Activated naive CD8-positive, alpha-beta T cell treated with anti-CD3 and anti-CD28 coated beads, Interleukin-2, amount 10 ng/mL, durations not matched to agents 7 days and 5 days (primary cell): ENCODE data around the gene HAGHL. TPM values are rescaled to one million over a fixed set of nuclear protein-coding genes. Genes with fewer than 3 reads are reported as not detected.
"Not testable (repeated sequence)": the region's sequence is repeated elsewhere in the genome, so short reads cannot be mapped to it uniquely, and the experiment has no call there.

ENCODE experiments used
- ATAC-seq: fragments of 150-1000 bp; cut with Tn5 transposase; one replicate; pipeline ENCODE4 v1.10.0; 2021; ENCODE audit warnings: low read depth, moderate library complexity
- POLR2A ChIA-PET: fragments of 350-600 bp; sonication (Branson Sonifier 250); formaldehyde crosslinking; loops from one replicate; lab custom pipeline; 2021; ENCODE audit warnings: antibody characterized with exemption; lab: Charles Lee
- DNase-seq: peaks from one replicate; pipeline ENCODE4 v3.0.0; 2021
- H3K27ac Mint-ChIP-seq: one replicate; pipeline ENCODE4 v1.8.0; 2022; ENCODE audit warnings: mild to moderate bottlenecking, mixed read lengths
- H3K27me3 Mint-ChIP-seq: one replicate; pipeline ENCODE4 v1.8.0; 2022; ENCODE audit warnings: mild to moderate bottlenecking, moderate library complexity, mixed read lengths
- H3K36me3 Mint-ChIP-seq: one replicate; pipeline ENCODE4 v1.8.0; 2021; ENCODE audit warnings: mild to moderate bottlenecking, mixed read lengths
- H3K4me1 Mint-ChIP-seq: one replicate; pipeline ENCODE4 v1.8.0; 2021; ENCODE audit warnings: mixed read lengths
- H3K4me3 Mint-ChIP-seq: one replicate; pipeline ENCODE4 v1.8.0; 2022; ENCODE audit warnings: mild to moderate bottlenecking, moderate library complexity, mixed read lengths
- H3K9me3 Mint-ChIP-seq: one replicate; pipeline ENCODE4 v1.8.0; 2021; ENCODE audit warnings: mixed read lengths
- total RNA-seq, 2 experiments: library from RNA; stranded (reverse); gene quantifications; one replicate each; pipeline ENCODE4 v1.2.3, GENCODE V29; 2021

The HAGHL gene
- total RNA-seq, 2 experiments from 2014 or later = 25.8 to 34.2 TPM

GRCh38 chr16:705431-706188, 21.3 kb upstream of the HAGHL start, which contains the start of gene FBXL16:
FBXL16 (minus strand) TSS chr16:705801; CDS start chr16:697405, 8,396 bp downstream.
- Mint-ChIP-seq H3K9me3 (no peaks in the 10 kb centered on the region), H3K36me3 (no peaks in the 10 kb centered on the region), H3K4me3 (no peak within 1 kb of the TSS), H3K4me1 (no peaks in the 10 kb centered on the region), H3K27ac (no peak within 1 kb of the TSS), H3K27me3 (peaks cover 45% of the 10 kb centered on the region)
- no peak for ATAC-seq
- no peak for DNase-seq
- POLR2A ChIA-PET = interaction anchor here (1.3 kb wide), 1 partner anchor 10 kb away, joined by 3 read pairs; no protein-coding TSS in a partner anchor

DNA sequence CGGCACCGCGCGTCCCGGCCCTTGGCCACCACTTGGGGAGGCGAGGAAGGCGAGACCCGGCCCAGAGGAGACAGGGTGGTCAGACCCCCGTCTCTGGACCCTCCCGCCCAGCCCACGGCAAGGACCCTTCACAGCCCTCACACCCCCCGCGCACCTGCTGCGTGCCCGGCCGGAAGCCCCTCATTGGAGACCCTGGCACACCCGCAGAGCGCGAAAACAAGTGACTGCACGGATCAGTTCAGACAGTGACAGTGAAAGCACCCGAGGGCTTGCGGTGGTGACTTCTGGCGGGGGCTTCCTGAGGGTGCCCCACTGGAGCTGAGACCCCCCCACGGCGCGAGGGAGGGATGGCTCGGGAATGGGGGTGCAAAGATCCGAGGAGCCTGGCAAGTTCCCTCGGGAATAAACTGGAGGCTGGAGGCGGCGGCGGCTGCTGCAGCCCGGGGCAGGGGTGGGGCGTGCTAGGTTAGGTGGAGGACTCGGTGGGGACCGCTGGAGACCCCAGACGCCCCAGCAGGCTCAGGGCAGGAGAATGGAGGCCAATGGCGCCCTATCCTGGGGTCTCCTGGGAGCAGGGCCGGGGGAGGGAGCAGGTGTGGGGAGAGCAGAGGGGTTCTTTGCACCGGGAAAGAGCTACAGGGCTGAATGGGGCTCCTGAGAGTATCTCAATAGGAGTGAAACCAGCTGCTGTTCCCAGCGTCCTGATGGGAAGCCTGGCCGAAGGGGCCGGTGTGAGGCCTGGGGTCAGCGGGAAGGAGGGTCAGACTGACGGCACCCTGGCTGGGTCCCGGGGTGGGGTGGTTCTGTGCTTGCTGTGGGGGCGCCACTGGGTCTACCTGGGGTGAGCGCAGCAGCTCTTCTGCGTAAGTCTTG, 20.5 kb upstream of the HAGHL start:
- peaks cover 48% of the 10 kb centered on the region for H3K27me3 Mint-ChIP-seq
- H3K4me3 Mint-ChIP-seq = no peak overlapping the region
- no peak overlapping the region for H3K27ac Mint-ChIP-seq
- ATAC-seq (no peak), DNase-seq (no peak)
- POLR2A ChIA-PET = interaction anchor here (0.9 to 1.3 kb wide), 2 partner anchors 10 to 11 kb away, joined by 3 read pairs; no protein-coding TSS in a partner anchor
- no peaks in the 10 kb centered on the region for H3K9me3 Mint-ChIP-seq
- no peaks in the 10 kb centered on the region for H3K4me1 Mint-ChIP-seq
- H3K36me3 Mint-ChIP-seq = no peaks in the 10 kb centered on the region

- ATAC-seq = no peak
- POLR2A ChIA-PET = interaction anchor here (0.9 kb wide), 1 partner anchor 9 kb away, joined by 3 read pairs; no protein-coding TSS in a partner anchor
- no peaks in the 10 kb centered on the region for H3K4me1 Mint-ChIP-seq
- DNase-seq = no peak
- H3K36me3 Mint-ChIP-seq = no peaks in the 10 kb centered on the region
- H3K27me3 Mint-ChIP-seq = peaks cover 42% of the 10 kb centered on the region
- H3K27ac Mint-ChIP-seq = no peak overlapping the region
- H3K9me3 Mint-ChIP-seq = no peaks in the 10 kb centered on the region
- H3K4me3 Mint-ChIP-seq = no peak overlapping the region
These were observed 19.8 kb upstream of the HAGHL start for GRCh38 chr16:707062-707538.

GRCh38 chr16:708019-708418, 18.9 kb upstream of the HAGHL start:
- Mint-ChIP-seq H3K4me1 (no peaks in the 10 kb centered on the region), H3K27me3 (peaks cover 40% of the 10 kb centered on the region), H3K9me3 (no peaks in the 10 kb centered on the region), H3K36me3 (no peaks in the 10 kb centered on the region), H3K27ac (no peak overlapping the region), H3K4me3 (no peak overlapping the region)
- ATAC-seq (no peak), DNase-seq (no peak)
- POLR2A ChIA-PET = interaction anchor here (1.0 kb wide), 1 partner anchor 80 kb away, joined by 4 read pairs; the partner anchor contains the start of genes CHTF18 and RPUSD1

DNA sequence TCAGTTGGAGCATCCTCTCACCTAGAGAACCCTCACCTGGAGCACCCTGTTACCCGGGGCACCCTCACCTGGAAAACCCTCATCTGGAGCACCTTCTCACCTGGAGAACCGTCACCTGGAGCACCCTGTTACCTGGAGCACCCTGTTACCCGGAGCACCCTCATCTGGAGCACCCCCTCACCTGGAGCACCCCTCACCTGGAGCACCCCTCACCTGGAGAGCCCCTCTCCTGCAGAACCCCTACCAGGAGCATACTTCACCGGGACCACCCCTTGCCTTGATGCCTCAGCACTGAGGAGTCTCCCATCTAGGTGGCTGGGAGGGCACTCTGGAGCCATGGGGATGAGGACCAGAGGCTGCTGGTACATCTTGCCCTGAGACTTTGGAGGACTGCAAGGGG, 17.9 kb upstream of the HAGHL start:
- H3K27me3 Mint-ChIP-seq = peaks cover 40% of the 10 kb centered on the region

GRCh38 chr16:709566-710499, 17.1 kb upstream of the HAGHL start:
- DNase-seq = no peak
- POLR2A ChIA-PET = interaction anchor here (0.5 kb wide), 1 partner anchor 347 kb away, joined by 3 read pairs; no protein-coding TSS in a partner anchor
- H3K9me3 Mint-ChIP-seq = no peaks in the 10 kb centered on the region

More for the DNA sequence above, 17.9 kb upstream of the HAGHL start:
- POLR2A ChIA-PET = interaction anchor here (1.0 kb wide), 1 partner anchor 79 kb away, joined by 4 read pairs; the partner anchor contains the start of genes CHTF18 and RPUSD1
- no peaks in the 10 kb centered on the region for H3K9me3 Mint-ChIP-seq
- H3K4me3 Mint-ChIP-seq = no peak overlapping the region
- no peak overlapping the region for H3K27ac Mint-ChIP-seq
- DNase-seq (no peak), ATAC-seq (no peak)
- no peaks in the 10 kb centered on the region for H3K36me3 Mint-ChIP-seq
- H3K4me1 Mint-ChIP-seq = no peaks in the 10 kb centered on the region

DNA sequence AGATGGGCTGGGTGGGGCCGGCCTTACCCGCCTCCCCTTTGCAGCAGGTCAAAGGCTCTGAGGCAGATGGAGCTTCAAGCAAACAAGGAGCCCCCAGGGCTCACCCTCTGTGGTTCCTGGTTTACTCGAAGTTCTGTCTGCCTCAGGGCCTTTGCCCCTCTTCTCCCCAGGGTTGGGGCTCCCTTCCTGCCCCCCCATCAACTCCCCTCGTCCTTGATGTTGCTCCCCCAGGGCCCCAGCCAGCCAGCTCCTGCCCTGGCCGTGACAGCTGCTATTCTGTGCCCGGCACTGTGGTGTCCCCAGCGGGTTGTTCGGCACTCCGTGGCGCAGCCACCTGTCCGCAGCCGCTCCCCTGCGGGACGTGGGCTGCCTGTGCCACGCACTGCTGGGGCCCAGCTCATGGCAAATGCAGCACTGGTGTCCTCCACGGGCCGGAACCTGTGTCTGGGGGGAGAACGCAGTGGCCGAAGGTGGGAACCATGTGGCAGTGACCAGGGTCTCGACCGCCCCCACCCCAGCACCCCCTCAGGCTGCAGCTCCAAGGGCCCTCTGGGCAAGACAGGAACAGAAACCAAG, 16.3 kb upstream of the HAGHL start:
- Mint-ChIP-seq H3K27me3 (peaks cover 37% of the 10 kb centered on the region), H3K27ac (no peak overlapping the region), H3K4me3 (no peak overlapping the region), H3K9me3 (no peaks in the 10 kb centered on the region), H3K36me3 (no peaks in the 10 kb centered on the region), H3K4me1 (peaks cover 3% of the 10 kb centered on the region)
- no peak for DNase-seq
- no peak for ATAC-seq
- POLR2A ChIA-PET = interaction anchor here (0.5 kb wide), 1 partner anchor 347 kb away, joined by 3 read pairs; no protein-coding TSS in a partner anchor

More at GRCh38 chr16:709566-710499, 17.1 kb upstream of the HAGHL start:
- Mint-ChIP-seq H3K27me3 (peaks cover 37% of the 10 kb centered on the region), H3K27ac (no peak overlapping the region), H3K4me3 (no peak overlapping the region), H3K4me1 (peaks cover 3% of the 10 kb centered on the region), H3K36me3 (no peaks in the 10 kb centered on the region)
- no peak for ATAC-seq

GRCh38 chr16:711084-711483, 15.8 kb upstream of the HAGHL start:
- Mint-ChIP-seq H3K9me3 (no peaks in the 10 kb centered on the region), H3K36me3 (no peaks in the 10 kb centered on the region), H3K4me1 (peaks cover 3% of the 10 kb centered on the region), H3K27ac (no peak overlapping the region), H3K27me3 (peaks cover 41% of the 10 kb centered on the region), H3K4me3 (no peak overlapping the region)
- DNase-seq = no peak
- ATAC-seq = no peak
- POLR2A ChIA-PET = no interaction called here

DNA sequence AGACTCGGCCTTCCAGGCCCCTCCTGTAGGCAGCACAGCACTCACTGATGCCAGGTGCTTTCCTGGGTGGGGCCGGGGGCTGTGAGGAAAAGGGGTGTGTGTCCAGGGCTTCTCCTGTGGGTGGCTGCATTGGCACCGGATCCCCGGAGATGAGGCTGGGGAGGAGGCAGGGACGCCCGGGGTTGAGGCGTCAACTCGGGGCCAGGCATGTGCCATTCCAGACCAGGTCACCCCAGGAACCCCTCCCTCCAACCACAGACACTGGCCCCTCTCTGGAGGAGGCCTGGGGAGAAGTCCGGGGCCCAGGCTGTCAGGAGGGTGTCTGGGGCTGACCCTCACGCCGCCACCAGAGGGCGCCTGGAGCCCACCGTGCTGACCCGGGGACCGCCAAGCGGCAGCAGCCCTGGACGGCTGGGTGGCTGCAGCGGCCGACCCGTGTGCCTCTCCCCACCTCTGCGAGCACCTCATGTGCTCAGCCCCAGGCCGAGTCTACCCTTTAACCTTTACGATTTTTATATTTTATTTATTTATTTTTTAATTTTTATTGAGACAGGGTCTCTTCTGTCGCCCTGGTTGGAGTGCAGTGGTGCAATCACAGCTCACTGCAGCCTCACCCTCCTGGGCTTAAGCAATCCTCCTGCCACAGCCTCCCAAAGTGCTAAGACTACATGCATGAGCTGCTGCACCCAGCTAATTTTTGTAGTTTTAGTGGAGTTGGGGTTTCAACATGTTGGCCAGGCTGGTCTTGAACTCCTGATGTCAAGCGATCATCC, 15.2 kb upstream of the HAGHL start:
- ATAC-seq = peak; percentile 66
- no peak overlapping the region for H3K27ac Mint-ChIP-seq
- H3K27me3 Mint-ChIP-seq = peaks cover 39% of the 10 kb centered on the region
- no peak overlapping the region for H3K4me3 Mint-ChIP-seq
- peaks cover 4% of the 10 kb centered on the region for H3K4me1 Mint-ChIP-seq
- peak; percentile 89 for DNase-seq
- POLR2A ChIA-PET = interaction anchor here (1.0 to 1.2 kb wide), 2 partner anchors 29 to 74 kb away, joined by 4 to 5 read pairs; partner anchors contain the start of gene CIAO3
- H3K9me3 Mint-ChIP-seq = no peaks in the 10 kb centered on the region
- H3K36me3 Mint-ChIP-seq = no peaks in the 10 kb centered on the region

GRCh38 chr16:712740-713250, 14.1 kb upstream of the HAGHL start:
- not testable (repeated sequence) for H3K4me3 Mint-ChIP-seq, H3K4me1 Mint-ChIP-seq, H3K36me3 Mint-ChIP-seq, H3K27ac Mint-ChIP-seq, ATAC-seq, H3K9me3 Mint-ChIP-seq, DNase-seq
- peaks cover 31% of the 10 kb centered on the region for H3K27me3 Mint-ChIP-seq
- POLR2A ChIA-PET = interaction anchor here (0.7 to 1.2 kb wide), 4 partner anchors 15 to 73 kb away, joined by 3 to 7 read pairs (median 4); no protein-coding TSS in a partner anchor

DNA sequence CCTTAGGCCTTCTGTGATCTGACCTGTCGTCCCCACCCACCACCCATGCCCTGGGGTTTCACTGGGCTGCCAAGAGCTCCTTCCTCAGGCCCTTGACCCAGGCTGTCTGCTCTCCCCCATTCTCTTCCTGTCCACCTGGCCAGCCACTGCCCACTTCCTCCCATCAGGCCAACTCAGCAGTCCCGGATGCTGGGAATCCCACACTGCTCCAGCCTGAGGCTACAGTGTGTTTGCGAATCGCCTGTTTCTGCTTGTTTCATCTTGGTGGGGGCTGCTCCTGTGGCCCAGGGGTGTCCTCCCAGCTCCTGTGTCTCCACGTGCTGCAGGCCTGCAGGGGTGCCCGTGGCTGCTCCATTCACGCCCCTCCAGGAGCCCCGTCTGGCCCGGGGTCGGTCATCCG, 12.8 kb upstream of the HAGHL start:
- no peaks in the 10 kb centered on the region for H3K36me3 Mint-ChIP-seq
- no peak for ATAC-seq
- no peak overlapping the region for H3K4me3 Mint-ChIP-seq
- H3K4me1 Mint-ChIP-seq = peaks cover 4% of the 10 kb centered on the region
- no peak for DNase-seq
- no peaks in the 10 kb centered on the region for H3K9me3 Mint-ChIP-seq
- H3K27ac Mint-ChIP-seq = no peak overlapping the region
- peaks cover 20% of the 10 kb centered on the region for H3K27me3 Mint-ChIP-seq
- POLR2A ChIA-PET = interaction anchor here (0.6 to 2.1 kb wide), 2 partner anchors 39 to 74 kb away, joined by 3 to 6 read pairs; partner anchors contain the start of genes CHTF18 and RPUSD1
